DND-41 (cell line): ENCODE results near the gene SCGB1A1.

Source experiments
- ATAC-seq: fragments of 200-7000 bp; cut with Tn5 transposase; 3 replicates; pipeline ENCODE4 v1.9.1; 2021; ENCODE audit warnings: low read depth; ENCODE audit not compliant: insufficient read depth
- DNase-seq: peaks from one replicate; pipeline ENCODE4 v3.0.0-alpha.2; 2020
- H2AFZ ChIP-seq: 2 replicates; pipeline ENCODE4 v1.6.0; 2012; ENCODE audit warnings: low read depth, low read length
- H3K27ac ChIP-seq: 2 replicates; pipeline ENCODE4 v1.5.1; 2012; ENCODE audit warnings: low read length, inconsistent platforms
- H3K27me3 ChIP-seq: fragments of 200-600 bp; sonication (generic); 2 replicates; pipeline ENCODE4 v1.6.0; 2012; ENCODE audit warnings: low read length, mild to moderate bottlenecking, inconsistent platforms; ENCODE audit not compliant: insufficient read depth, poor library complexity
- H3K36me3 ChIP-seq: 2 replicates; pipeline ENCODE4 v1.5.1; 2012; ENCODE audit warnings: low read length, inconsistent platforms; ENCODE audit not compliant: insufficient read depth
- H3K4me1 ChIP-seq: 2 replicates; pipeline ENCODE4 v1.5.1; 2012; ENCODE audit warnings: mild to moderate bottlenecking, low read length; ENCODE audit not compliant: insufficient read depth
- H3K4me2 ChIP-seq: 2 replicates; pipeline ENCODE4 v1.6.0; 2012; ENCODE audit warnings: mild to moderate bottlenecking, moderate library complexity, low read length, inconsistent platforms; ENCODE audit not compliant: insufficient read depth
- H3K4me3 ChIP-seq, 2 experiments: fragments of 200-600 bp in 1 of 2; shearing (Covaris generic) in 1 of 2; 2 replicates each; pipeline ENCODE4 v1.5.1; 2012 to 2016; ENCODE audit warnings: inconsistent platforms in 2 of 2, low read length in 2 of 2, mild to moderate bottlenecking in 2 of 2, low read depth in 1 of 2, moderate library complexity in 1 of 2
- H3K79me2 ChIP-seq: 2 replicates; pipeline ENCODE4 v1.6.0; 2012; ENCODE audit warnings: low read length, inconsistent platforms; ENCODE audit not compliant: insufficient read depth
- H3K9ac ChIP-seq: 2 replicates; pipeline ENCODE4 v1.6.0; 2012; ENCODE audit warnings: low read depth, mild to moderate bottlenecking, inconsistent platforms, low read length, moderate library complexity
- H3K9me3 ChIP-seq: 2 replicates; pipeline ENCODE4 v1.5.1; 2012; ENCODE audit warnings: low read length, moderate library complexity, mild to moderate bottlenecking, inconsistent platforms; ENCODE audit not compliant: insufficient read depth, severe bottlenecking
- H4K20me1 ChIP-seq: 2 replicates; pipeline ENCODE4 v1.6.0; 2012; ENCODE audit warnings: low read length; ENCODE audit not compliant: insufficient read depth
- CTCF ChIP-seq: IDR thresholded peaks from 2 replicates; pipeline ENCODE4 v1.5.1; 2012; ENCODE audit warnings: borderline replicate concordance, low read length, moderate library complexity, mild to moderate bottlenecking; ENCODE audit not compliant: poor library complexity, severe bottlenecking; ENCODE audit errors: extremely low read depth
- EZH2 ChIP-seq: IDR thresholded peaks from 3 replicates; pipeline ENCODE4 v1.6.1; 2012; ENCODE audit warnings: borderline replicate concordance, low read depth, mild to moderate bottlenecking, moderate library complexity, low read length, inconsistent platforms; ENCODE audit not compliant: severe bottlenecking

SCGB1A1 gene

GRCh38 chr11:62393735-62394134, 25.1 kb upstream of the SCGB1A1 start:
- no peaks in the 10 kb centered on the region for H3K79me2 ChIP-seq
- H3K9me3 ChIP-seq = no peaks in the 10 kb centered on the region
- no peak overlapping the region for H3K4me3 ChIP-seq
- no peak overlapping the region for H3K27ac ChIP-seq
- H3K36me3 ChIP-seq = no peaks in the 10 kb centered on the region
- no peaks in the 10 kb centered on the region for H3K4me1 ChIP-seq
- DNase-seq (no peak), ATAC-seq (no peak)
- H4K20me1 ChIP-seq = no peaks in the 10 kb centered on the region; the same call in 1 of the 2 replicates
- H3K27me3 ChIP-seq = peaks cover 26% of the 10 kb centered on the region
- no peak overlapping the region for H2AFZ ChIP-seq
- no peak overlapping the region for H3K4me2 ChIP-seq
- TF ChIP-seq EZH2 (no peak), CTCF (no peak)
- H3K9ac ChIP-seq = no peak overlapping the region

GRCh38 chr11:62394825-62395538, 23.9 kb upstream of the SCGB1A1 start:
- Histone ChIP-seq H3K9ac (no peak overlapping the region), H3K4me3 (no peak overlapping the region), H3K36me3 (no peaks in the 10 kb centered on the region), H3K27ac (no peak overlapping the region), H4K20me1 (no peaks in the 10 kb centered on the region; the same call in 1 of the 2 replicates), H3K79me2 (no peaks in the 10 kb centered on the region), H2AFZ (no peak overlapping the region), H3K27me3 (peaks cover 21% of the 10 kb centered on the region), H3K9me3 (no peaks in the 10 kb centered on the region), H3K4me2 (no peak overlapping the region), H3K4me1 (no peaks in the 10 kb centered on the region)
- peak; percentile 86 for TF ChIP-seq CTCF
- TF ChIP-seq EZH2 = no peak
- ATAC-seq = peak; percentile 93
- DNase-seq = peak; percentile 57

GRCh38 chr11:62395885-62396551, 22.8 kb upstream of the SCGB1A1 start:
- no peaks in the 10 kb centered on the region for H3K36me3 ChIP-seq
- no peak overlapping the region for H3K9ac ChIP-seq
- no peak overlapping the region for H2AFZ ChIP-seq
- no peak for TF ChIP-seq CTCF
- TF ChIP-seq EZH2 = no peak
- DNase-seq (no peak), ATAC-seq (no peak)
- H4K20me1 ChIP-seq = no peaks in the 10 kb centered on the region
- H3K79me2 ChIP-seq = no peaks in the 10 kb centered on the region
- H3K27ac ChIP-seq = no peak overlapping the region
- peaks cover 10% of the 10 kb centered on the region for H3K27me3 ChIP-seq
- H3K4me3 ChIP-seq = no peak overlapping the region
- no peaks in the 10 kb centered on the region for H3K4me1 ChIP-seq
- no peaks in the 10 kb centered on the region for H3K9me3 ChIP-seq
- no peak overlapping the region for H3K4me2 ChIP-seq
